ENCODE data around the gene ATP6V0B.

DNA sequence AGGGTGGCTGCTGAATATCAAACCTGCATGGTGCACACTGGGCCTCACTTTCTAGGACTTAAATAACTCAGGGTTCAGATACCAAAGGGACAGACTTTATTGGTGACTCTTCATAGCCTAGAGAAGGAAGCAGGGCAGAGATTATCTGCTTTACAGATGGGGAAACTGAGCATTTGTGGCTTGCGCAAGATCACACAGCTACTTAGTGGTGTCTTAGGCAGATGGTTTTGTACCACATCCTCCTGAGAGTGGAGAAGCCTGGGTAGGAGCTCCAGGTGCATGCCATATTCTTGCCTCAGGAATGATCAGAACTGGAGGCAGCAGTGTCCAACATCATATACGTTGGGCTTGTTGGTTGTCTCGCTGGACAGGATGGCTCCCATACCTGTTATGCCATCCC lies 11.8 kb upstream of the ATP6V0B start:
- no peak for TF ChIP-seq GATA3 (IDR thresholded peaks at IDR 0.05; ENCODE audit: low read depth, low read length)
- no peak for TF ChIP-seq GATA2 (IDR thresholded peaks at IDR 0.05; ENCODE audit: low read depth, low read length)

Measured in SH-SY5Y (cell line).